Temporal lobe (tissue), 2 donors: Measurements from ENCODE around the gene NMT1. TPM values are rescaled to one million over a fixed set of nuclear protein-coding genes. Genes with fewer than 3 reads are reported as not detected.

Experiments
- small RNA-seq: library from RNA; depleted of rRNA; stranded (forward); fragments of <200 nt; gene quantifications from one replicate; pipeline ENCODE3, GENCODE V24; 2014; ENCODE audit warnings: low replicate concordance
- total RNA-seq: library from RNA; depleted of rRNA; stranded (reverse); fragments of >200 nt; gene quantifications from one replicate; pipeline ENCODE4 v1.2.3, GENCODE V29; 2014

Gene NMT1
- total RNA-seq, 1 donor from 2014 or later = 26.8 TPM

Small RNA genes lying within 50 kb of the gene (small RNA-seq; reads per million reads assigned to genes)
- gene MIR6784 = not detected
- gene RF00019 = not detected

Other genes starting within 250 kb of the NMT1 start
- gene GJC1, start 231.0 kb upstream of the NMT1 start, total RNA-seq = 69.1 TPM
- 2.2 TPM for gene HIGD1B, start 213.4 kb upstream of the NMT1 start, total RNA-seq
- 91.7 TPM for gene EFTUD2, start 161.9 kb upstream of the NMT1 start, total RNA-seq
- gene GFAP, start 145.8 kb upstream of the NMT1 start, total RNA-seq = 299 TPM
- 0.25 TPM for gene KIF18B, start 113.5 kb upstream of the NMT1 start, total RNA-seq
- 2.7 TPM for gene C1QL1, start 93.0 kb upstream of the NMT1 start, total RNA-seq
- gene DCAKD, start 9.7 kb upstream of the NMT1 start, total RNA-seq = 36.4 TPM
- 3.9 TPM for gene PLCD3, start 71.2 kb downstream of the NMT1 start, total RNA-seq
- 4.2 TPM for gene ACBD4, start 74.4 kb downstream of the NMT1 start, total RNA-seq
- 8.1 TPM for gene HEXIM1, start 87.2 kb downstream of the NMT1 start, total RNA-seq
- gene HEXIM2, start 100.6 kb downstream of the NMT1 start, total RNA-seq = 8.4 TPM
- 4.2 TPM for gene FMNL1, start 160.6 kb downstream of the NMT1 start, total RNA-seq
- gene SPATA32, start 200.8 kb downstream of the NMT1 start, total RNA-seq = not detected